ENCODE measurements around the gene ZSCAN9.

- no peak for TF ChIP-seq POLR2AphosphoS5 (IDR thresholded peaks at IDR 0.05; ENCODE audit: low read depth, low read length)
- no peak for TF ChIP-seq TAF1 (IDR thresholded peaks at IDR 0.05; ENCODE audit: low read depth, low read length)
- 0 out of 2 replicates have a peak, but pooled peaks have one; percentile 39 for TF ChIP-seq POLR2A (IDR thresholded peaks at IDR 0.05; ENCODE audit: low read depth, low read length)
- TF ChIP-seq SPI1 (IDR thresholded peaks at IDR 0.05; ENCODE audit: low read depth, low read length): no peak
Observed at GRCh38 chr6:28281288-28282064, 56.4 kb downstream of the ZSCAN9 start, which contains the start of gene PGBD1.

Measured in GM12891 (cell line).